ENCODE measurements around the gene ANKMY1. TPM values are rescaled to one million over a fixed set of nuclear protein-coding genes. Genes with fewer than 3 reads are reported as not detected.

Gene ANKMY1
- total and polyA plus RNA-seq, 2 of the 8 experiments (the other 6 are each of a cell fraction or from before 2014, with no cell fraction given) = 4.5 to 4.8 TPM

GRCh38 chr2:240560084-240560479 lies 2.3 kb upstream of the ANKMY1 start, which contains the start of gene DUSP28 (continued):
- TF ChIP-seq RBBP5 (IDR thresholded peaks at IDR 0.05; ENCODE audit: borderline replicate concordance, low read depth, low read length) (no peak), RAD21 (IDR thresholded peaks at IDR 0.05 in 1 of 2, conservative IDR thresholded peaks at IDR 0.05 in 1 of 2; ENCODE audit: low read depth in 2 of 2, low read length in 2 of 2) (no peak), CEBPB (IDR thresholded peaks at IDR 0.05; ENCODE audit: low read depth, low read length) (no peak), BCL11A (IDR thresholded peaks at IDR 0.05; ENCODE audit: low read depth in 2 of 2, low read length in 2 of 2) (no peak), CBX5 (IDR thresholded peaks at IDR 0.05; ENCODE audit: low read depth, low read length) (no peak), RFX5 (IDR thresholded peaks at IDR 0.05; ENCODE audit: borderline replicate concordance, low read depth, low read length) (no peak), TCF12 (IDR thresholded peaks at IDR 0.05; ENCODE audit: low read depth, low read length) (no peak), SAP30 (IDR thresholded peaks at IDR 0.05; ENCODE audit: insufficient read depth, insufficient replicate concordance, low read length) (no peak), ATF3 (IDR thresholded peaks at IDR 0.05; ENCODE audit: insufficient read depth, low read depth, low read length) (no peak), TAF1 (IDR thresholded peaks at IDR 0.05; ENCODE audit: low read depth, low read length) (peak; percentile 42; the same call in 1 of the 2 replicates), YY1 (IDR thresholded peaks at IDR 0.05; ENCODE audit: low read depth, low read length) (no peak), CBX8 (IDR thresholded peaks at IDR 0.05; ENCODE audit: borderline replicate concordance, low read depth, low read length) (no peak), BACH1 (IDR thresholded peaks at IDR 0.05; ENCODE audit: low read length) (0 out of 2 replicates have a peak, but pooled peaks have one; percentile 33), MAFK (IDR thresholded peaks at IDR 0.05; ENCODE audit: low read depth, low read length) (no peak), GABPA (IDR thresholded peaks at IDR 0.05; ENCODE audit: borderline replicate concordance, insufficient read depth, low read length) (no peak), SIX5 (IDR thresholded peaks at IDR 0.05; ENCODE audit: low read depth, low read length) (no peak), JUN (IDR thresholded peaks at IDR 0.05; ENCODE audit: low read depth, low read length) (no peak), KDM1A (IDR thresholded peaks at IDR 0.05; ENCODE audit: borderline replicate concordance, low read length) (no peak), SP1 (IDR thresholded peaks at IDR 0.05; ENCODE audit: low read depth, low read length) (0 out of 2 replicates have a peak, but pooled peaks have one; percentile 35), EZH2 (IDR thresholded peaks at IDR 0.05; ENCODE audit: low read depth, low read length, severe bottlenecking) (no peak), JUND (IDR thresholded peaks at IDR 0.05; ENCODE audit: low read length) (no peak), PHF8 (conservative IDR thresholded peaks at IDR 0.05; ENCODE audit: low read depth, low read length) (no peak; the same call in 1 of the 2 replicates), CTBP2 (IDR thresholded peaks at IDR 0.05; ENCODE audit: borderline replicate concordance, insufficient read depth, insufficient read length, low read length) (no peak), CREB1 (IDR thresholded peaks at IDR 0.05) (no peak; the same call in 1 of the 2 replicates), ZNF274 (IDR thresholded peaks at IDR 0.05; ENCODE audit: borderline replicate concordance, extremely low read depth, low read length) (no peak), HDAC2 (IDR thresholded peaks at IDR 0.05; ENCODE audit: borderline replicate concordance in 1 of 2, low read depth in 2 of 2, low read length in 2 of 2) (no peak; a peak in 1 of 4 replicates)
